DND-41 (cell line): ENCODE measurements around the gene LMF2.

Experiments
- EZH2 ChIP-seq: IDR thresholded peaks from 3 replicates; pipeline ENCODE4 v1.6.1; 2012; ENCODE audit warnings: borderline replicate concordance, low read depth, mild to moderate bottlenecking, moderate library complexity, low read length, inconsistent platforms; ENCODE audit not compliant: severe bottlenecking
- TF ChIP-seq, protein P1 (sequence below): IDR thresholded peaks from 2 replicates; pipeline ENCODE4 v1.5.1; 2012; ENCODE audit warnings: borderline replicate concordance, low read length, moderate library complexity, mild to moderate bottlenecking; ENCODE audit not compliant: poor library complexity, severe bottlenecking; ENCODE audit errors: extremely low read depth

DNA sequence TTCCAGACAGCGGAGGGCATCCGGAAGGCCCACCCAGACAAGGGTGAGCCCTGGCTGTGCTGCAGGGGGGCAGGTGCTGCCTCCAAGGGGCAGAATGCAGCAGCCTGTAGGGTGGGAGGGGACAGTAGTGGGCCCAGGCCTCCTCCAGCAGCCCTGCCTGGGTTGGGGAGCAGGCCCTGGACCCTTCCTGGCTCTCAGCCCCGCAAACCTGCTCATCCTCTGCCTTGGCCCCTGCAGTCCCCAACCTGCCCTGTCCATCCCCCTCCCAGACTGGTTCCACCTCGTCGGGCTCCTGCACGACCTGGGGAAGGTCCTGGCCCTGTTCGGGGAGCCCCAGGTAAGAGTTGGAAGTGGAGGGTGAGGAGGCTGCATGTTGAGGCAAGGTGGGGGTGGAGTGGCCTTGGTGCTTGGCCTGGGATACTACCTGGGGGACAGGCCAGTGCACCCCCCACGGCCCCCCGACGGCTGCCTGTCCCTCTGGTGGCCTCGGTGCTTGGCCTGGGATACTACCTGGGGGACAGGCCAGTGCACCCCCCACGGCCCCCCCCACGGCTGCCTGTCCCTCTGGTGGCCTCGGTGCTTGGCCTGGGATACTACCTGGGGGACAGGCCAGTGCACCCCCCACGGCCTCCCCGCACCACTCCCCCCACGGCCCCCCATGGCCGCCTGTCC, 19.4 kb downstream of the LMF2 start:
- TF ChIP-seq, protein P1, sequence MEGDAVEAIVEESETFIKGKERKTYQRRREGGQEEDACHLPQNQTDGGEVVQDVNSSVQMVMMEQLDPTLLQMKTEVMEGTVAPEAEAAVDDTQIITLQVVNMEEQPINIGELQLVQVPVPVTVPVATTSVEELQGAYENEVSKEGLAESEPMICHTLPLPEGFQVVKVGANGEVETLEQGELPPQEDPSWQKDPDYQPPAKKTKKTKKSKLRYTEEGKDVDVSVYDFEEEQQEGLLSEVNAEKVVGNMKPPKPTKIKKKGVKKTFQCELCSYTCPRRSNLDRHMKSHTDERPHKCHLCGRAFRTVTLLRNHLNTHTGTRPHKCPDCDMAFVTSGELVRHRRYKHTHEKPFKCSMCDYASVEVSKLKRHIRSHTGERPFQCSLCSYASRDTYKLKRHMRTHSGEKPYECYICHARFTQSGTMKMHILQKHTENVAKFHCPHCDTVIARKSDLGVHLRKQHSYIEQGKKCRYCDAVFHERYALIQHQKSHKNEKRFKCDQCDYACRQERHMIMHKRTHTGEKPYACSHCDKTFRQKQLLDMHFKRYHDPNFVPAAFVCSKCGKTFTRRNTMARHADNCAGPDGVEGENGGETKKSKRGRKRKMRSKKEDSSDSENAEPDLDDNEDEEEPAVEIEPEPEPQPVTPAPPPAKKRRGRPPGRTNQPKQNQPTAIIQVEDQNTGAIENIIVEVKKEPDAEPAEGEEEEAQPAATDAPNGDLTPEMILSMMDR = no peak
- TF ChIP-seq EZH2 = no peak
